HEK293 (cell line): ENCODE results near the gene MRTFA.
A peak's percentile ranks its signal among the peaks of the same experiment; 100 is the strongest.

Experiments
- BCL11A ChIP-seq: fragments of 450-650 bp; formaldehyde crosslinking; IDR thresholded peaks from 2 replicates; pipeline ENCODE4 v1.5.1; 2016; ENCODE audit warnings: low read depth, missing biosample characterization, missing genetic modification characterization
- FEZF1 ChIP-seq: fragments of 450-650 bp; formaldehyde crosslinking; IDR thresholded peaks from 2 replicates; pipeline ENCODE4 v1.5.1; 2016; ENCODE audit warnings: missing biosample characterization, missing genetic modification characterization
- GFI1B ChIP-seq: fragments of 450-650 bp; formaldehyde crosslinking; IDR thresholded peaks from 2 replicates; pipeline ENCODE4 v1.5.1; 2016; ENCODE audit warnings: missing biosample characterization, missing genetic modification characterization
- GLI4 ChIP-seq: fragments of 450-650 bp; formaldehyde crosslinking; IDR thresholded peaks from 2 replicates; pipeline ENCODE4 v1.5.1; 2016; ENCODE audit warnings: missing biosample characterization, missing genetic modification characterization
- IKZF3 ChIP-seq: fragments of 450-650 bp; IDR thresholded peaks from 2 replicates; pipeline ENCODE4 v1.5.0; 2018; ENCODE audit warnings: missing biosample characterization, mild to moderate bottlenecking, missing genetic modification characterization, moderate library complexity
- KLF7 ChIP-seq: fragments of 450-650 bp; formaldehyde crosslinking; IDR thresholded peaks from 2 replicates; pipeline ENCODE4 v1.5.1; 2016; ENCODE audit warnings: missing biosample characterization, missing genetic modification characterization, borderline replicate concordance
- OSR2 ChIP-seq: fragments of 450-650 bp; formaldehyde crosslinking; IDR thresholded peaks from 2 replicates; pipeline ENCODE4 v1.5.1; 2016; ENCODE audit warnings: missing biosample characterization, missing genetic modification characterization
- ZBTB10 ChIP-seq: fragments of 450-650 bp; formaldehyde crosslinking; IDR thresholded peaks from 2 replicates; pipeline ENCODE4 v1.5.1; 2016; ENCODE audit warnings: missing biosample characterization, missing genetic modification characterization
- ZBTB21 ChIP-seq: fragments of 450-650 bp; formaldehyde crosslinking; IDR thresholded peaks from 2 replicates; pipeline ENCODE4 v1.5.1; 2017; ENCODE audit warnings: missing biosample characterization, missing genetic modification characterization
- ZBTB48 ChIP-seq: fragments of 450-650 bp; formaldehyde crosslinking; IDR thresholded peaks from 2 replicates; pipeline ENCODE4 v1.5.1; 2016; ENCODE audit warnings: missing biosample characterization, missing genetic modification characterization
- ZBTB49 ChIP-seq: fragments of 450-650 bp; formaldehyde crosslinking; IDR thresholded peaks from 2 replicates; pipeline ENCODE4 v1.5.1; 2016; ENCODE audit warnings: missing biosample characterization, missing genetic modification characterization, low read depth
- ZBTB6 ChIP-seq: fragments of 450-650 bp; formaldehyde crosslinking; IDR thresholded peaks from 2 replicates; pipeline ENCODE4 v1.5.1; 2017; ENCODE audit warnings: missing biosample characterization, missing genetic modification characterization
- ZEB2 ChIP-seq: fragments of 450-650 bp; formaldehyde crosslinking; IDR thresholded peaks from 2 replicates; pipeline ENCODE4 v1.5.1; 2016; ENCODE audit warnings: missing biosample characterization, missing genetic modification characterization
- ZIC2 ChIP-seq: fragments of 450-650 bp; formaldehyde crosslinking; IDR thresholded peaks from 2 replicates; pipeline ENCODE4 v1.5.1; 2016; ENCODE audit warnings: missing biosample characterization, missing genetic modification characterization
- ZNF112 ChIP-seq: fragments of 450-650 bp; formaldehyde crosslinking; IDR thresholded peaks from 2 replicates; pipeline ENCODE4 v1.5.0; 2017; ENCODE audit warnings: missing biosample characterization, missing genetic modification characterization
- ZNF175 ChIP-seq: fragments of 450-650 bp; formaldehyde crosslinking; IDR thresholded peaks from 2 replicates; pipeline ENCODE4 v1.5.1; 2016; ENCODE audit warnings: missing biosample characterization, missing genetic modification characterization
- ZNF266 ChIP-seq: fragments of 450-650 bp; formaldehyde crosslinking; IDR thresholded peaks from 2 replicates; pipeline ENCODE4 v1.5.1; 2016; ENCODE audit warnings: missing biosample characterization, missing genetic modification characterization, low read depth
- ZNF324 ChIP-seq: fragments of 450-650 bp; formaldehyde crosslinking; IDR thresholded peaks from 2 replicates; pipeline ENCODE4 v1.5.1; 2016; ENCODE audit warnings: missing biosample characterization, missing genetic modification characterization
- ZNF366 ChIP-seq: fragments of 450-650 bp; formaldehyde crosslinking; conservative IDR thresholded peaks from 2 replicates; pipeline ENCODE4 v1.5.1; 2016; ENCODE audit warnings: missing biosample characterization, missing genetic modification characterization
- ZNF488 ChIP-seq: fragments of 450-650 bp; formaldehyde crosslinking; IDR thresholded peaks from 2 replicates; pipeline ENCODE4 v1.5.1; 2016; ENCODE audit warnings: missing biosample characterization, missing genetic modification characterization
- ZNF501 ChIP-seq: fragments of 450-650 bp; formaldehyde crosslinking; IDR thresholded peaks from 2 replicates; pipeline ENCODE4 v1.5.1; 2016; ENCODE audit warnings: missing biosample characterization, missing genetic modification characterization
- ZNF560 ChIP-seq: fragments of 450-650 bp; formaldehyde crosslinking; IDR thresholded peaks from 2 replicates; pipeline ENCODE4 v1.5.1; 2017; ENCODE audit warnings: missing biosample characterization, missing genetic modification characterization, borderline replicate concordance
- ZNF571 ChIP-seq: fragments of 450-650 bp; formaldehyde crosslinking; IDR thresholded peaks from 2 replicates; pipeline ENCODE4 v1.5.0; 2017; ENCODE audit warnings: missing biosample characterization, missing genetic modification characterization
- ZNF585B ChIP-seq: fragments of 450-650 bp; formaldehyde crosslinking; IDR thresholded peaks from 2 replicates; pipeline ENCODE4 v1.5.1; 2016; ENCODE audit warnings: missing biosample characterization, missing genetic modification characterization
- ZNF623 ChIP-seq: fragments of 450-650 bp; formaldehyde crosslinking; IDR thresholded peaks from 2 replicates; pipeline ENCODE4 v1.5.1; 2016; ENCODE audit warnings: missing biosample characterization, missing genetic modification characterization
- ZNF76 ChIP-seq: fragments of 450-650 bp; formaldehyde crosslinking; IDR thresholded peaks from 2 replicates; pipeline ENCODE4; 2016; ENCODE audit warnings: low read depth, missing biosample characterization, missing genetic modification characterization, borderline replicate concordance
- ZNF785 ChIP-seq: fragments of 450-650 bp; formaldehyde crosslinking; IDR thresholded peaks from 2 replicates; pipeline ENCODE4 v1.5.1; 2016; ENCODE audit warnings: missing biosample characterization, missing genetic modification characterization
- ZNF837 ChIP-seq: fragments of 450-650 bp; formaldehyde crosslinking; IDR thresholded peaks from 2 replicates; pipeline ENCODE4 v1.5.1; 2016; ENCODE audit warnings: missing biosample characterization, missing genetic modification characterization
- ZSCAN16 ChIP-seq: fragments of 450-650 bp; formaldehyde crosslinking; IDR thresholded peaks from 2 replicates; pipeline ENCODE4 v1.5.1; 2016; ENCODE audit warnings: missing biosample characterization, missing genetic modification characterization
- TF ChIP-seq, protein P1 (sequence below): fragments of 450-650 bp; formaldehyde crosslinking; IDR thresholded peaks from 2 replicates; pipeline ENCODE4 v1.5.1; 2016; ENCODE audit warnings: missing biosample characterization, missing genetic modification characterization
- TF ChIP-seq, protein P2 (sequence below): fragments of 450-650 bp; formaldehyde crosslinking; IDR thresholded peaks from 2 replicates; pipeline ENCODE4 v1.5.1; 2016; ENCODE audit warnings: missing biosample characterization, missing genetic modification characterization

Gene MRTFA

GRCh38 chr22:40654522-40655167 lies 18.1 kb upstream of the MRTFA start (continued):
- no peak for TF ChIP-seq ZNF76 (tag by site-specific recombination)
- no peak for TF ChIP-seq KLF7 (tag by site-specific recombination)
- no peak for TF ChIP-seq ZNF366 (tag by site-specific recombination)
- no peak for TF ChIP-seq ZNF560
- no peak for TF ChIP-seq ZNF266 (tag by site-specific recombination)
- TF ChIP-seq ZBTB48 (tag by site-specific recombination), result peak; percentile 91
- no peak for TF ChIP-seq ZNF585B (tag by site-specific recombination)
- no peak for TF ChIP-seq ZBTB49
- TF ChIP-seq ZNF785 (tag by site-specific recombination), result no peak
- no peak for TF ChIP-seq ZNF571 (tag by site-specific recombination)
- TF ChIP-seq ZBTB10 (tag by site-specific recombination), result no peak
- no peak for TF ChIP-seq ZSCAN16
- no peak for TF ChIP-seq ZNF488 (tag by site-specific recombination)
- TF ChIP-seq ZNF837 (tag by site-specific recombination), result no peak
- TF ChIP-seq ZNF112 (tag by site-specific recombination), result no peak
- TF ChIP-seq ZBTB21 (tag by site-specific recombination), result no peak
- TF ChIP-seq ZIC2 (tag by site-specific recombination), result no peak
- TF ChIP-seq ZEB2 (tag by site-specific recombination), result 0 out of 2 replicates have a peak, but pooled peaks have one; percentile 37
- TF ChIP-seq IKZF3 (tag by site-specific recombination), result peak; percentile 9; the same call in 1 of the 2 replicates
- TF ChIP-seq, protein P1, sequence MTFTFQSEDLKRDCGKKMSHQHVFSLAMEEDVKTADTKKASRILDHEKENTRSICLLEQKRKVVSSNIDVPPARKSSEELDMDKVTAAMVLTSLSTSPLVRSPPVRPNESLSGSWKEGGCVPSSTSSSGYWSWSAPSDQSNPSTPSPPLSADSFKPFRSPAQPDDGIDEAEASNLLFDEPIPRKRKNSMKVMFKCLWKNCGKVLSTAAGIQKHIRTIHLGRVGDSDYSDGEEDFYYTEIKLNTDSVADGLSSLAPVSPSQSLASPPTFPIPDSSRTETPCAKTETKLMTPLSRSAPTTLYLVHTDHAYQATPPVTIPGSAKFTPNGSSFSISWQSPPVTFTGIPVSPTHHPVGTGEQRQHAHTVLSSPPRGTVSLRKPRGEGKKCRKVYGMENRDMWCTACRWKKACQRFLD, result no peak
- TF ChIP-seq FEZF1 (tag by site-specific recombination), result 0 out of 2 replicates have a peak, but pooled peaks have one; percentile 45
- TF ChIP-seq ZBTB6 (tag by site-specific recombination), result no peak
- no peak for TF ChIP-seq GFI1B (tag by site-specific recombination)
- TF ChIP-seq ZNF501 (tag by site-specific recombination), result no peak
- TF ChIP-seq BCL11A (tag by site-specific recombination), result no peak
- no peak for TF ChIP-seq ZNF175
- no peak for TF ChIP-seq ZNF324 (tag by site-specific recombination)
- TF ChIP-seq ZNF623 (tag by site-specific recombination), result no peak
- no peak for TF ChIP-seq OSR2
- TF ChIP-seq GLI4 (tag by site-specific recombination), result no peak
- TF ChIP-seq, protein P2, sequence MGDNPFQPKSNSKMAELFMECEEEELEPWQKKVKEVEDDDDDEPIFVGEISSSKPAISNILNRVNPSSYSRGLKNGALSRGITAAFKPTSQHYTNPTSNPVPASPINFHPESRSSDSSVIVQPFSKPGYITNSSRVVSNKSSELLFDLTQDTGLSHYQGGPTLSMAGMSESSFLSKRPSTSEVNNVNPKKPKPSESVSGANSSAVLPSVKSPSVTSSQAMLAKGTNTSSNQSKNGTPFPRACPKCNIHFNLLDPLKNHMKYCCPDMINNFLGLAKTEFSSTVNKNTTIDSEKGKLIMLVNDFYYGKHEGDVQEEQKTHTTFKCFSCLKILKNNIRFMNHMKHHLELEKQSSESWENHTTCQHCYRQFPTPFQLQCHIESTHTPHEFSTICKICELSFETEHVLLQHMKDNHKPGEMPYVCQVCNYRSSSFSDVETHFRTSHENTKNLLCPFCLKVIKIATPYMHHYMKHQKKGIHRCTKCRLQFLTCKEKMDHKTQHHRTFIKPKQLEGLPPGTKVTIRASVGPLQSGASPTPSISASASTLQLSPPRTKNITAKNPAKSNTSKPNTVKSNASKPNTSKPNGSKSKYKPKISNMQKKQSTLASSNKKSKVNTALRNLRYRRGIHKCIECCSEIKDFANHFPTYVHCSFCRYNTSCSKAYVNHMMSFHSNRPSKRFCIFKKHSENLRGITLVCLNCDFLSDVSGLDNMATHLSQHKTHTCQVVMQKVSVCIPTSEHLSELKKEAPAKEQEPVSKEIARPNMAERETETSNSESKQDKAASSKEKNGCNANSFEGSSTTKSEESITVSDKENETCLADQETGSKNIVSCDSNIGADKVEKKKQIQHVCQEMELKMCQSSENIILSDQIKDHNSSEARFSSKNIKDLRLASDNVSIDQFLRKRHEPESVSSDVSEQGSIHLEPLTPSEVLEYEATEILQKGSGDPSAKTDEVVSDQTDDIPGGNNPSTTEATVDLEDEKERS (tag by site-specific recombination), result no peak
